PFSK-1 (cell line): ENCODE results near the gene NCAN.

ENCODE experiments used
- FOXP2 ChIP-seq: optimal IDR thresholded peaks from 2 replicates; pipeline ENCODE3; 2011; ENCODE audit warnings: borderline replicate concordance, control low read depth, inconsistent platforms; ENCODE audit not compliant: insufficient read depth; ENCODE audit errors: extremely low read length, extremely low read depth
- POLR2AphosphoS5 ChIP-seq: IDR thresholded peaks from 2 replicates; pipeline ENCODE4 v1.6.1; 2012; ENCODE audit warnings: low read depth, mild to moderate bottlenecking, control low read depth, low read length, moderate library complexity
- REST ChIP-seq, 2 experiments: IDR thresholded peaks; 2 replicates each; pipeline versions ENCODE4 v1.6.1 to v1.8.0; 2011 to 2012; ENCODE audit warnings: low read depth in 2 of 2, low read length in 2 of 2, control low read depth in 1 of 2, inconsistent platforms in 1 of 2, mild to moderate bottlenecking in 1 of 2, moderate library complexity in 1 of 2; ENCODE audit not compliant: insufficient read depth in 1 of 2
- SIN3A ChIP-seq: IDR thresholded peaks from 2 replicates; pipeline ENCODE4 v1.6.1; 2012; ENCODE audit warnings: mild to moderate bottlenecking, low read length, moderate library complexity, borderline replicate concordance; ENCODE audit not compliant: insufficient read depth
- TAF1 ChIP-seq: IDR thresholded peaks from 2 replicates; pipeline ENCODE4 v1.6.1; 2012; ENCODE audit warnings: low read length, control low read depth, borderline replicate concordance; ENCODE audit not compliant: insufficient read depth

The NCAN gene

GRCh38 chr19:19276851-19277250 lies 65.1 kb downstream of the NCAN start:
- TF ChIP-seq TAF1: no peak
- TF ChIP-seq SIN3A: no peak
- no peak for TF ChIP-seq FOXP2
- TF ChIP-seq REST (IDR thresholded peaks at IDR 0.05; ENCODE audit: insufficient read depth in 1 of 2, low read depth in 2 of 2, low read length in 2 of 2): no peak
- no peak for TF ChIP-seq POLR2AphosphoS5

DNA sequence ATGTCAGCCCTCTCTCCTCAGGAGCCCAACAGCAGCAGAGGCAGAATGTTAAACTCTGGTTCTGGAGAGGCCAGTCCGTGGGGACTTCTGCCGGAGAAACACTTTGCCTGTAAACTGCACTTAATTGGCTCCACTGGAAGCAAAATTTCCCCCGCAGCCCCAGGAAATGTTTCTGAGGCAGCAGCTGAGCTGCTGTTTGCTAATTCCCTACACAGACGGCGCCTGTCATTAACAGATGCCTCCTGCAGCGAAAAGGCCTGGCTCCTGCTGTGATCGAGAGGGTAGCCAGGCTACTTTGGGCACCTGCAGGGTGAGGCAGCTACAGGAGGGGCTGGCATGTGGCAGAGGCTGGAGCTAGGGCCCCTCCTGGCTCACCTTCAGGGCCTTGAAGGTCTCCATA lies 66.6 kb downstream of the NCAN start:
- TF ChIP-seq POLR2AphosphoS5 (no peak), REST (IDR thresholded peaks at IDR 0.05; ENCODE audit: insufficient read depth in 1 of 2, low read depth in 2 of 2, low read length in 2 of 2) (no peak), FOXP2 (no peak)

- no peak for TF ChIP-seq REST (IDR thresholded peaks at IDR 0.05; ENCODE audit: insufficient read depth in 1 of 2, low read depth in 2 of 2, low read length in 2 of 2)
- TF ChIP-seq TAF1: no peak
Measured at GRCh38 chr19:19279062-19279612, 67.4 kb downstream of the NCAN start.

DNA sequence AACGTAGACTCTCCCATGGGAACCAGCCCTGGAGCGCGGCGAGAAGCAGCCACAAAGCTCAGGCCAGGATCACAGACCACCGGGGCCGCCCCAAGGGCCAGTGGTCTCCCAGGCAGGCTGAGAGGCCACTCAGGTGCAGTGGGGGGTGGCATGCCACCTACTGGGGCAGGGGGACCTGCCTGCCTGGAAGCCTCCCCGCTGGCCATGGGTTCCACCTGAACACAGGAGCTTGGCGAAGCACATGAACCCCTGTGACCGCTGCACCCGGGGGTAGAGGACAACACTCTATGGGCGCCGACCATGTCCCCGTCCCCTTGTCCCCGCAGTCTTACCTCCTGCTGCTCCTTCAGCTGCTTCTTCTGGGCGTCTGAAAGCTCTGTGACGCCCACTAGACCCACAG lies 68.1 kb downstream of the NCAN start:
- no peak for TF ChIP-seq TAF1
- no peak for TF ChIP-seq POLR2AphosphoS5
- no peak for TF ChIP-seq FOXP2
- no peak for TF ChIP-seq REST (IDR thresholded peaks at IDR 0.05; ENCODE audit: insufficient read depth in 1 of 2, low read depth in 2 of 2, low read length in 2 of 2)
- TF ChIP-seq SIN3A: no peak

DNA sequence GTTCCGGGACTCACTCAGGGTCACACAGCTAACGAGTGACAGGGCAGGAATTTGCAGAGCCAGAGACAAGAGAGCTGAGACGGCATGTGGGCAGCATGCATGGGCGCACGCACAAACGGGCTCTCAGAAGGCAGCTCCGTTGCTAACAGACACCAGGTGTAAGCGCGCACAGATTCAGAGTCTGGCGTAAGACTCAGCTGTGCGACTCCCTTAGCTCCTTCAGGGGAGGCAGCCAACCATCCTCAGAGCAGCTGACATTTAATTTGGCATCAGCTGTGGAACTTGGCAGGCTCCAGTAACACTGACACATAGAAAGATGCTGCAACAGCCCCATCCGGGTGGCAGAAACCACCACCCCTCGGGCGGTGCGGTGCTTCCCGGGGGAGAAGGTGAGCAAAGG lies 68.8 kb downstream of the NCAN start:
- TF ChIP-seq FOXP2 (no peak), SIN3A (no peak), POLR2AphosphoS5 (no peak)

GRCh38 chr19:19285686-19286085 lies 73.9 kb downstream of the NCAN start:
- no peak for TF ChIP-seq SIN3A
- TF ChIP-seq TAF1: no peak
- TF ChIP-seq REST (IDR thresholded peaks at IDR 0.05; ENCODE audit: insufficient read depth in 1 of 2, low read depth in 2 of 2, low read length in 2 of 2): no peak
- no peak for TF ChIP-seq FOXP2
